NCI-H748 (cell line): ENCODE data around the gene RBBP8.

Source experiments
- DNase-seq: peaks from one replicate; lab custom pipeline; 2025; ENCODE audit not compliant: unreplicated experiment; lab: John Stamatoyannopoulos, UW

The RBBP8 gene

GRCh38 chr18:23059541-23060465, 126.7 kb downstream of the RBBP8 start:
- DNase-seq, result no peak

GRCh38 chr18:23062011-23062410, 128.9 kb downstream of the RBBP8 start:
- DNase-seq, result no peak

GRCh38 chr18:23063502-23063901, 130.4 kb downstream of the RBBP8 start:
- no peak for DNase-seq

DNA sequence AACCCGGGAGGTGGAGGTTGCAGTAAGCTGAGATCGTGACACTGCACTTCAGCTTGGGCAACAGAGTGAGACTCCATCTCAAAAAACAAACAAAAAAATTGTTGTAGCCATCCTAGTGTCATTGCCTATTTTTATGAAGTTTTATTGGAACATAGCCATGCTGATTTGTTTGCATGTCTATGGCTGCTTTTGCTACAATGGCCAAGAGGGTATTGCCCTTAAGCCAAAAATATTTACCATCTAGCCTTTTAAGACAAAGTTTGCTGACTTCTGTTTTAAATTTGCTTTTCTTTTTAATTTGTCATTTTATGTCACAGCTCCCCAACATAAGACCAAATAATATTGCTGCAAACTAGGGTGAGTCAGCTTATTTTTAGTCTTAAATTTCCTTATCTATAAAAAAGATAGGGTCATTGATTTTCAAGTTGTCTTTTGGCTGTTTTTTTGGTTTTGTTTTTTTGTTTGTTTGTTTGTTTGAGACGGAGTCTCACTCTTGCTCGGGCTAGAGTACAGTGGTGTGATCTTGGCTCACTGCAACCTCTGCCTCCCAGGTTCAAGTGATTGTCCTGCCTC, 132.2 kb downstream of the RBBP8 start:
- DNase-seq, result no peak

DNA sequence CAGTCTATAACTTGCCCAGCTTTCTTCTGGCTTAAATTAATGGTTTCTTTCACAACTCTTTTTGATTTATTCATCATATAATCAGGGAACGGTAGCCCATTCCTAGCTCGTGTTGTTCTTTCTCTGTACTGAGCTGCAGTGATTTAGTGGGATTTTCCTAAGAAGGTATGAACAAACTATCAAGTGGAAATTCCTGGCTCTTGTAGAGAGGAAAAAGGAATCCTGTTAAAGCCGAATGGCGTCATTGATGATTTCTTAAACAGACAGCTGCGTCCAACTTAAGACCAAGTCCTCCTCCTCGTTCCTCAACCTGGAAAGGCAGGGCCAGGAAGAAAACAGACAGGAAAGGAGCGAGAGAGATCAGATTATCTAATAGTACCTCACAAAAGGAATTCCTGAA, 132.9 kb downstream of the RBBP8 start:
- DNase-seq, result no peak

DNA sequence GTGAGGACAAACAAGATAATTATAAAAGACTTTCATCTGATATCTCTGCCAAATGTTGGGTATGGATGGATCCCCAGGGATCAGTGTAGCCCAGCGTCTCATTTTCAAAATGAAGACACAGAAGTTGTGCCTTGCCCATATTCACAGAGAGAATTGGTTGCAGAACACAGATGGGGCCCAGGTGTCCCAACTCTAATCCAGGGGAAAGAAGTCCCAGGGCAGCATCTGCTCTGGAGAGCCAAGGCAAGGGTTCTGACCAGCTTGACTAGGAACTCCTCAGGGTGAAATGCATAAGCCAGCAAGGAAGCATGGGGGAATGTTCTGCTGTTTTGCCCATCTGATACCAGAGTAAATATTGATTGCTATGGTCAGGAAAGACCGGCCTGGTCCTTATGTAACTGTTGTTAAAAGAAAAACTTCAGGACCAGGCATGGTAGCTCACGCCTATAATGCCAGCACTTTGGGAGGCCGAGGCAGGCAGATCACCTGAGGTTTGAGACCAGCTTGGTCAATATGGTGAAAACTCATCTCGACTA, 133.4 kb downstream of the RBBP8 start:
- DNase-seq, result no peak

DNA sequence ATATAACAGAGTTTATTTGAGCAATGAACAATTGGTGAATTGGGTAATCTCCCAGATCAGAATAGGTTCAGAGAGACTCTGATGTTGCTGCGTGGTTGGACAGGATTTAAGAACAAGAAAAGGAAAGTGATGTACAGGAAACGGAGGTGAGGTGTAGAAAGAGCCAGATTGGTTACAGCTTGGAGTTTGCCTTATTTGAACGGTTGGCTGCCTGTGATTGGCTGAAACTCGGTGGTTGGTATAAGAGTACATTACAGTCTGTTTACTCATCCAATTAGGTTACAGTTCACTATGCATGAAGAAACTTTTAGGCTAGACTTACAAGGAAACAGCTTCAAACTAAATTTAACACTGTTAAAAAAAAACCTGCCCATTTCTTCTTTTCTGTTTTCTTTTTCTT, 134.1 kb downstream of the RBBP8 start:
- no peak for DNase-seq

GRCh38 chr18:23068011-23068410, 134.9 kb downstream of the RBBP8 start:
- DNase-seq, result no peak

GRCh38 chr18:23068570-23069310, 135.6 kb downstream of the RBBP8 start:
- no peak for DNase-seq

DNA sequence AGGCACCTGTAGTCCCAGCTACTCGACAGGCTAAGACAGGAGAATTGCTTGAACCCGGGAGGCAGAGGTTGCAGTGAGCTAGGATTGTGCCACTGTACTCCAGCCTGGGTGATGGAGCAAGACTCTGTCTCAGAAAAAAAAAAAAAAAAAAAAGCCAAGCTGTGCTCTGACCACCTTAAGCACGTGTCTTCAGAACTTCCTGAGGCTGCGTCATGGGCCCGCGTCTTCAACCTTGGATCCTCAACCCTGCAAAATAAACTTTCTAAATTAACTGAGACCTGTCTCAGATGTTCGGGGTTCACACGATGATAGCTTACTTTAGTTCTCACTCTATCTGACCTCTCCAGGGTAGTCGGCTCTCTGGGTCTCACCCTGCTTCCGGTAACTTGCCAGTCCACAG, 136.4 kb downstream of the RBBP8 start:
- no peak for DNase-seq

- DNase-seq, result no peak
Observed at GRCh38 chr18:23069898-23070297, 136.8 kb downstream of the RBBP8 start.

GRCh38 chr18:23071285-23071684, 138.2 kb downstream of the RBBP8 start:
- no peak for DNase-seq

DNA sequence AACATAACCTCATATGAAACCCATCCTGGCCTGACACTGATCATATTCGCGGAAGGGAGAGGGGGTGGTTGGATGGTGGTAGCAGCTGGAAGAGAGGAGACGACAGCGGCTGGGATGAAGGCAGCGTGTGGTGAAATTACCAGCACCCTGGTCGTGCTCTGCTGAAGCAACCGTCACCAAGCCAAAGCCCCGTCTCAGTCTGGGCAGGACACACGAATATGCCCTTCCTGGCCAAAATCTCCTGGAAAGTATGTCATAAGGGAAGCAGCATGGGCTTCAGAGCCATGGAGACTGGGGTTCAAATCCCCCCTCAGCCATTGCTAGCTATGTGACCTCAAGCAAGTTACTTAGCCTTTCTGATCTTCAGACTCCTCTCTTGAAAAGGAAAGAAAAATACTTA, 139.0 kb downstream of the RBBP8 start:
- no peak for DNase-seq

- no peak for DNase-seq
Observed at GRCh38 chr18:23073996-23074606, 141.0 kb downstream of the RBBP8 start.
